Fibroblast of the aortic adventitia (primary cell): ENCODE data around the gene RECQL5. TPM values are rescaled to one million over a fixed set of nuclear protein-coding genes. Genes with fewer than 3 reads are reported as not detected.
A peak's percentile ranks its signal among the peaks of the same experiment; 100 is the strongest.

Experiments
- DNase-seq: peaks from one replicate; pipeline ENCODE4 v3.0.0-alpha.2; 2010; ENCODE audit warnings: low read depth
- H3K4me3 ChIP-seq: 2 replicates; pipeline ENCODE4 v1.5.1; 2011; ENCODE audit warnings: low read depth, mild to moderate bottlenecking, control low read depth, low read length, moderate library complexity
- CTCF ChIP-seq: IDR thresholded peaks from 2 replicates; pipeline ENCODE4 v1.5.1; 2011; ENCODE audit warnings: mild to moderate bottlenecking, low read length, control low read depth, inconsistent platforms; ENCODE audit not compliant: insufficient read depth
- total RNA-seq: library from RNA; depleted of rRNA; stranded (reverse); fragments of >200 nt; gene quantifications from 2 replicates; pipeline ENCODE4 v1.2.3, GENCODE V29; 2012; ENCODE audit warnings: low replicate concordance

RECQL5 gene
- total RNA-seq, 1 donor, result 17.6 TPM

GRCh38 chr17:75676461-75676860 lies 9.5 kb upstream of the RECQL5 start:
- no peak for TF ChIP-seq CTCF
- DNase-seq, result no peak
- H3K4me3 ChIP-seq, result no peak overlapping the region

GRCh38 chr17:75673487-75673886 lies 6.5 kb upstream of the RECQL5 start:
- TF ChIP-seq CTCF, result no peak
- no peak overlapping the region for H3K4me3 ChIP-seq
- DNase-seq, result no peak

GRCh38 chr17:75672011-75672410 lies 5.1 kb upstream of the RECQL5 start:
- no peak overlapping the region for H3K4me3 ChIP-seq
- no peak for TF ChIP-seq CTCF
- no peak for DNase-seq

GRCh38 chr17:75670868-75671267 lies 3.9 kb upstream of the RECQL5 start:
- TF ChIP-seq CTCF, result no peak
- H3K4me3 ChIP-seq, result no peak overlapping the region
- no peak for DNase-seq

GRCh38 chr17:75668489-75668888 lies 1.5 kb upstream of the RECQL5 start:
- no peak for DNase-seq
- TF ChIP-seq CTCF, result no peak
- peak overlapping the region; percentile 99 for H3K4me3 ChIP-seq

GRCh38 chr17:75667825-75668224 lies 871 bp upstream of the RECQL5 start:
- H3K4me3 ChIP-seq, result peak overlapping the region; percentile 99
- TF ChIP-seq CTCF, result no peak
- DNase-seq, result no peak

- peak overlapping the region; percentile 99 for H3K4me3 ChIP-seq
- no peak for TF ChIP-seq CTCF
- no peak for DNase-seq
Observed at GRCh38 chr17:75665981-75666380, 973 bp downstream of the RECQL5 start.
